ENCODE results near the gene STXBP3. TPM values are rescaled to one million over a fixed set of nuclear protein-coding genes. Genes with fewer than 3 reads are reported as not detected.

The STXBP3 gene
- total and polyA plus RNA-seq, 2 of the 4 experiments (the other 2 are of a cell fraction), result 19.1 to 19.7 TPM

DNA sequence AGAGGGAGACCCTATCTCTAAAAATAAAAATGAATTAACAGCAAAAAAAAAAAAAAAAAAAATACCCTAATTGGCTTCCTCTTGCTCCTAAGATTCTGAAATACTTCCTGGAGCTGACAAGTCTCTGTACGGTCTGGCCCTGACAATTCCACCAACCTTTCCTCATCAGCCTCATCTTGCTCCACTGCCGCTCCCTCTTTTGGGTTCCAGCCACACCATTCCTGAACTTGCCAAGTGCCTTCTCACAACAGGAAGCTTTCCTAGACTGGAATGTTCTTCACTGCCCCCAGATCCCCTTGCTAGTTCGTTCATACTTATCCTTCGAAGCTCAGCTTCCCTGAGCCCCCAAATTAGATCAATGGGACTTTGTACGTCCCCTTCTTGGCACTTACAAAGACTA lies 73.4 kb downstream of the STXBP3 start:
- POLR2A ChIA-PET (ENCODE audit: unreplicated experiment), result no interaction called here
- no peak overlapping the region for H2AK5ac ChIP-seq (ENCODE audit: low read depth, low read length)
- no peaks in the 10 kb centered on the region for H3K9me3 ChIP-seq (ENCODE audit: control insufficient read depth, insufficient read depth, low read length)
- H3K18ac ChIP-seq (ENCODE audit: low read depth, low read length), result no peak overlapping the region
- H2AK9ac ChIP-seq (replicated peaks; ENCODE audit: low read depth, low read length, poor library complexity), result no peak overlapping the region
- H3K4me2 ChIP-seq (ENCODE audit: low read depth, low read length), result no peak overlapping the region
- no peak overlapping the region for H3K4ac ChIP-seq (ENCODE audit: low read depth, low read length)
- DNase-seq, result no peak
- H2BK120ac ChIP-seq (ENCODE audit: low read depth, low read length), result no peak overlapping the region
- no peak overlapping the region for H4K8ac ChIP-seq (ENCODE audit: low read depth in 2 of 2, low read length in 2 of 2)
- no peak overlapping the region for H3K4me3 ChIP-seq (ENCODE audit: insufficient read depth, low read depth, low read length)
- no peak overlapping the region for H4K91ac ChIP-seq (ENCODE audit: insufficient read depth, low read depth, low read length)
- no peaks in the 10 kb centered on the region for H3K27me3 ChIP-seq (ENCODE audit: control insufficient read depth, insufficient read depth, low read length)
- H3K9ac ChIP-seq (ENCODE audit: low read depth, low read length), result no peak overlapping the region
- intact Hi-C loops (cut with micrococcal nuclease), result no loop called here
- H4K5ac ChIP-seq (ENCODE audit: low read depth, low read length), result no peak overlapping the region
- H2BK20ac ChIP-seq (ENCODE audit: low read depth, low read length), result no peak overlapping the region
- dilution Hi-C loops (cut with HindIII; ENCODE audit: low sequenced_read_pairs, unreplicated experiment), result no loop called here
- CTCF ChIA-PET, result no interaction called here
- no peaks in the 10 kb centered on the region for H4K20me1 ChIP-seq (ENCODE audit: insufficient read depth, low read length)
- no peak overlapping the region for H2BK15ac ChIP-seq (ENCODE audit: low read depth, low read length)
- no peak overlapping the region for H3K14ac ChIP-seq (replicated peaks; ENCODE audit: low read depth, low read length)
- H2BK5ac ChIP-seq (ENCODE audit: low read depth, low read length, poor library complexity, severe bottlenecking), result no peak overlapping the region
- H3K36me3 ChIP-seq (ENCODE audit: control insufficient read depth, insufficient read depth, low read length), result no peaks in the 10 kb centered on the region
- no peak overlapping the region for H3K27ac ChIP-seq (ENCODE audit: insufficient read depth, low read length)
- H3K4me1 ChIP-seq (ENCODE audit: control insufficient read depth, insufficient read depth, low read length), result peaks cover 8% of the 10 kb centered on the region
- no peak overlapping the region for H3K56ac ChIP-seq (ENCODE audit: extremely low read depth, insufficient read depth, low read length)
- no peak overlapping the region for H2AFZ ChIP-seq (replicated peaks; ENCODE audit: low read length, poor library complexity)
- 69% methylated on average over 4 of the region's 5 CpGs; no CpG with 5 or more reads in 1 of the 2 experiments for WGBS, 2 experiments (ENCODE audit: extremely low coverage in 2 of 2, insufficient read length in 1 of 2)
- in situ Hi-C loops (cut with MboI; ENCODE audit: low sequenced_read_pairs), result no loop called here
- H3K23ac ChIP-seq (ENCODE audit: low read depth, low read length), result no peak overlapping the region
- ATAC-seq (ENCODE audit: low read depth), result no peak
- peaks cover 3% of the 10 kb centered on the region for H3K9me1 ChIP-seq (ENCODE audit: insufficient read depth, low read length)
- no peaks in the 10 kb centered on the region for H3K79me1 ChIP-seq (ENCODE audit: low read depth in 1 of 2, low read length in 2 of 2)
- no peak for TF ChIP-seq RCOR1 (IDR thresholded peaks at IDR 0.05; ENCODE audit: insufficient replicate concordance, low read length)
- no peak for TF ChIP-seq RAD21 (IDR thresholded peaks at IDR 0.05; ENCODE audit: low read length)
- no peak for TF ChIP-seq CHD1 (IDR thresholded peaks at IDR 0.05; ENCODE audit: low read depth, low read length)
- no peak for TF ChIP-seq FOS (IDR thresholded peaks at IDR 0.05; ENCODE audit: low read depth, low read length)
- TF ChIP-seq, protein P1, sequence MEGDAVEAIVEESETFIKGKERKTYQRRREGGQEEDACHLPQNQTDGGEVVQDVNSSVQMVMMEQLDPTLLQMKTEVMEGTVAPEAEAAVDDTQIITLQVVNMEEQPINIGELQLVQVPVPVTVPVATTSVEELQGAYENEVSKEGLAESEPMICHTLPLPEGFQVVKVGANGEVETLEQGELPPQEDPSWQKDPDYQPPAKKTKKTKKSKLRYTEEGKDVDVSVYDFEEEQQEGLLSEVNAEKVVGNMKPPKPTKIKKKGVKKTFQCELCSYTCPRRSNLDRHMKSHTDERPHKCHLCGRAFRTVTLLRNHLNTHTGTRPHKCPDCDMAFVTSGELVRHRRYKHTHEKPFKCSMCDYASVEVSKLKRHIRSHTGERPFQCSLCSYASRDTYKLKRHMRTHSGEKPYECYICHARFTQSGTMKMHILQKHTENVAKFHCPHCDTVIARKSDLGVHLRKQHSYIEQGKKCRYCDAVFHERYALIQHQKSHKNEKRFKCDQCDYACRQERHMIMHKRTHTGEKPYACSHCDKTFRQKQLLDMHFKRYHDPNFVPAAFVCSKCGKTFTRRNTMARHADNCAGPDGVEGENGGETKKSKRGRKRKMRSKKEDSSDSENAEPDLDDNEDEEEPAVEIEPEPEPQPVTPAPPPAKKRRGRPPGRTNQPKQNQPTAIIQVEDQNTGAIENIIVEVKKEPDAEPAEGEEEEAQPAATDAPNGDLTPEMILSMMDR (conservative IDR thresholded peaks at IDR 0.05; ENCODE audit: low read depth, low read length), result no peak
- no peak for TF ChIP-seq NFE2L2 (IDR thresholded peaks at IDR 0.05; ENCODE audit: low read depth, low read length)
- TF ChIP-seq, protein P2, sequence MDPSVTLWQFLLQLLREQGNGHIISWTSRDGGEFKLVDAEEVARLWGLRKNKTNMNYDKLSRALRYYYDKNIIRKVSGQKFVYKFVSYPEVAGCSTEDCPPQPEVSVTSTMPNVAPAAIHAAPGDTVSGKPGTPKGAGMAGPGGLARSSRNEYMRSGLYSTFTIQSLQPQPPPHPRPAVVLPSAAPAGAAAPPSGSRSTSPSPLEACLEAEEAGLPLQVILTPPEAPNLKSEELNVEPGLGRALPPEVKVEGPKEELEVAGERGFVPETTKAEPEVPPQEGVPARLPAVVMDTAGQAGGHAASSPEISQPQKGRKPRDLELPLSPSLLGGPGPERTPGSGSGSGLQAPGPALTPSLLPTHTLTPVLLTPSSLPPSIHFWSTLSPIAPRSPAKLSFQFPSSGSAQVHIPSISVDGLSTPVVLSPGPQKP (IDR thresholded peaks at IDR 0.05; ENCODE audit: borderline replicate concordance, low read depth, low read length), result no peak
- no TSS peak for BruUV-seq (replicated peaks)

Data from IMR-90 (cell line).